H1 (cell line): ENCODE measurements around the gene SLC25A21. TPM values are rescaled to one million over a fixed set of nuclear protein-coding genes. Genes with fewer than 3 reads are reported as not detected.

Experiments used
- CTCF ChIA-PET: fragments of 300-600 bp; sonication (Branson Sonifier 250); formaldehyde crosslinking; loops from one replicate; lab custom pipeline; 2021; ENCODE audit not compliant: partially characterized antibody; lab: Charles Lee
- POLR2A ChIA-PET: fragments of 300-600 bp; sonication (Branson Sonifier 250); formaldehyde crosslinking; loops from one replicate; lab custom pipeline; 2021; ENCODE audit warnings: inconsistent platforms; ENCODE audit not compliant: partially characterized antibody; lab: Charles Lee
- DNase-seq, 2 experiments: peaks; one replicate each; pipeline versions ENCODE4 v3.0.0 to v3.0.0-alpha.2; 2010 to 2022; ENCODE audit warnings: low spot score in 2 of 2, low read depth in 1 of 2, mixed read lengths in 1 of 2
- FAIRE-seq: peaks from 2 replicates; lab custom pipeline; 2011; peaks lifted over from hg19 to GRCh38; lab: Jason Lieb, UNC
- H2AFZ ChIP-seq: 2 replicates; pipeline ENCODE4 v1.8.1; 2012; ENCODE audit warnings: low read length, inconsistent platforms
- H2AK5ac ChIP-seq: 2 replicates; pipeline ENCODE4 v1.6.1; 2013; ENCODE audit warnings: low read depth, low read length
- H2BK120ac ChIP-seq: replicated peaks from 2 replicates; pipeline ENCODE3; 2013; ENCODE audit warnings: low read depth, low read length, inconsistent platforms
- H2BK12ac ChIP-seq: 2 replicates; pipeline ENCODE4 v1.6.1; 2013; ENCODE audit warnings: low read depth, low read length
- H2BK15ac ChIP-seq: 2 replicates; pipeline ENCODE4 v1.6.1; 2013; ENCODE audit warnings: low read length
- H2BK20ac ChIP-seq: 2 replicates; pipeline ENCODE4 v1.6.1; 2013; ENCODE audit warnings: low read length
- H2BK5ac ChIP-seq: 2 replicates; pipeline ENCODE4 v1.6.1; 2013; ENCODE audit warnings: low read depth, low read length
- H3K14ac ChIP-seq: 2 replicates; pipeline ENCODE4 v1.6.1; 2013; ENCODE audit warnings: inconsistent platforms; ENCODE audit not compliant: insufficient read length
- H3K18ac ChIP-seq: 2 replicates; pipeline ENCODE4 v1.6.1; 2013; ENCODE audit warnings: low read length; ENCODE audit errors: extremely low read depth
- H3K23ac ChIP-seq: 2 replicates; pipeline ENCODE4 v1.6.1; 2013; ENCODE audit warnings: inconsistent platforms; ENCODE audit not compliant: insufficient read length
- H3K23me2 ChIP-seq: 2 replicates; pipeline ENCODE4 v1.6.1; 2013; ENCODE audit warnings: low read depth, low read length
- H3K27ac ChIP-seq: 2 replicates; pipeline ENCODE4 v1.6.1; 2011; ENCODE audit warnings: low read depth, low read length, inconsistent platforms
- H3K27me3 ChIP-seq, 4 experiments: replicated peaks in 1 of 4; 1 replicate in 1 of 4; 2 replicates in 3 of 4; pipeline versions ENCODE4 v1.6.1 to v1.8.1; 2011 to 2013; ENCODE audit warnings: low read length in 3 of 4, mild to moderate bottlenecking in 3 of 4, inconsistent platforms in 2 of 4, mixed read lengths in 2 of 4, moderate library complexity in 1 of 4; ENCODE audit not compliant: control insufficient read depth in 3 of 4, insufficient read depth in 3 of 4; ENCODE audit errors: extremely low read depth in 1 of 4
- H3K36me3 ChIP-seq, 4 experiments: 2 replicates each; pipeline versions ENCODE4 v1.6.1 to v1.8.1; 2011 to 2013; ENCODE audit warnings: mild to moderate bottlenecking in 4 of 4, low read length in 3 of 4, moderate library complexity in 2 of 4, control low read depth in 1 of 4, inconsistent platforms in 1 of 4; ENCODE audit not compliant: insufficient read depth in 4 of 4, control insufficient read depth in 2 of 4
- H3K4ac ChIP-seq: replicated peaks from 2 replicates; pipeline ENCODE3; 2013; ENCODE audit warnings: low read length, low read depth, mixed read lengths, inconsistent platforms; ENCODE audit not compliant: insufficient read length
- H3K4me1 ChIP-seq, 4 experiments: replicated peaks in 1 of 4; 1 replicate in 1 of 4; 2 replicates in 3 of 4; pipeline versions ENCODE4 v1.6.1 to v1.8.1; 2011 to 2013; ENCODE audit warnings: low read length in 3 of 4, inconsistent platforms in 2 of 4, mixed read lengths in 1 of 4; ENCODE audit not compliant: insufficient read depth in 4 of 4, control insufficient read depth in 3 of 4
- H3K4me2 ChIP-seq, 2 experiments: 2 replicates each; pipeline versions ENCODE4 v1.6.1 to v1.8.1; 2011 to 2013; ENCODE audit warnings: low read depth in 2 of 2, low read length in 2 of 2, control low read depth in 1 of 2, inconsistent platforms in 1 of 2, mild to moderate bottlenecking in 1 of 2; ENCODE audit not compliant: insufficient read depth in 1 of 2
- H3K4me3 ChIP-seq, 4 experiments: fragments of 200-600, 300-600 bp in 1 of 4; sonication (generic), shearing (Covaris generic), sonication (Bioruptor Twin) in 1 of 4; 2 replicates each; pipeline versions ENCODE4 v1.5.1 to v1.8.1; 2011 to 2016; ENCODE audit warnings: low read length in 4 of 4, low read depth in 3 of 4, control low read depth in 2 of 4, inconsistent platforms in 2 of 4, mild to moderate bottlenecking in 2 of 4, mixed read lengths in 1 of 4, moderate library complexity in 1 of 4; ENCODE audit not compliant: insufficient read depth in 2 of 4; ENCODE audit errors: extremely low read depth in 1 of 4
- H3K56ac ChIP-seq: replicated peaks from 2 replicates; pipeline ENCODE3; 2013; ENCODE audit warnings: low read depth, mild to moderate bottlenecking, mixed read lengths, low read length, inconsistent platforms; ENCODE audit not compliant: insufficient read length
- H3K79me1 ChIP-seq: 2 replicates; pipeline ENCODE4 v1.6.1; 2013; ENCODE audit warnings: low read depth, low read length, control low read depth
- H3K79me2 ChIP-seq, 2 experiments: 2 replicates each; pipeline versions ENCODE4 v1.6.1 to v1.8.1; 2012 to 2013; ENCODE audit warnings: low read length in 2 of 2, mild to moderate bottlenecking in 2 of 2, inconsistent platforms in 1 of 2; ENCODE audit not compliant: insufficient read depth in 2 of 2, control insufficient read depth in 1 of 2
- H3K9ac ChIP-seq, 4 experiments: replicated peaks in 1 of 4; 1 replicate in 1 of 4; 2 replicates in 3 of 4; pipeline versions ENCODE4 v1.6.1 to v1.8.1; 2011 to 2013; ENCODE audit warnings: low read depth in 3 of 4, low read length in 3 of 4, control low read depth in 2 of 4, mild to moderate bottlenecking in 2 of 4, moderate library complexity in 2 of 4, inconsistent platforms in 1 of 4; ENCODE audit errors: extremely low read depth in 1 of 4
- H3K9me3 ChIP-seq, 2 experiments: 2 replicates each; pipeline versions ENCODE4 v1.6.1 to v1.8.1; 2012 to 2013; ENCODE audit warnings: mild to moderate bottlenecking in 2 of 2, moderate library complexity in 2 of 2, control low read depth in 1 of 2, inconsistent platforms in 1 of 2, low read depth in 1 of 2, low read length in 1 of 2, mixed read lengths in 1 of 2; ENCODE audit not compliant: insufficient read depth in 2 of 2
- H4K20me1 ChIP-seq, 2 experiments: replicated peaks in 1 of 2; 2 replicates each; pipeline versions ENCODE3 to v1.8.1; 2011 to 2013; ENCODE audit warnings: inconsistent platforms in 2 of 2, low read length in 2 of 2, mild to moderate bottlenecking in 1 of 2; ENCODE audit not compliant: insufficient read depth in 2 of 2, control insufficient read depth in 1 of 2
- H4K5ac ChIP-seq: 2 replicates; pipeline ENCODE4 v1.6.1; 2013; ENCODE audit warnings: low read length, low read depth, mixed read lengths, inconsistent platforms; ENCODE audit not compliant: insufficient read length
- H4K8ac ChIP-seq: 2 replicates; pipeline ENCODE4 v1.8.0; 2013; ENCODE audit warnings: mild to moderate bottlenecking, moderate library complexity, low read length, inconsistent platforms; ENCODE audit not compliant: insufficient read depth; ENCODE audit errors: extremely low read depth
- H4K91ac ChIP-seq: replicated peaks from 2 replicates; pipeline ENCODE3; 2013; ENCODE audit warnings: low read length, mixed read lengths, inconsistent platforms; ENCODE audit not compliant: insufficient read length
- CEBPB ChIP-seq: IDR thresholded peaks from 2 replicates; pipeline ENCODE4 v1.6.1; 2012; ENCODE audit warnings: low read depth, low read length
- CHD1 ChIP-seq: IDR thresholded peaks from 2 replicates; pipeline ENCODE4 v1.6.1; 2012; ENCODE audit warnings: low read depth, low read length, improper control_type of control experiment
- CREB1 ChIP-seq: IDR thresholded peaks from 2 replicates; pipeline ENCODE4 v1.6.1; 2012; ENCODE audit warnings: inconsistent platforms
- E2F6 ChIP-seq: IDR thresholded peaks from 2 replicates; pipeline ENCODE4 v1.6.1; 2012; ENCODE audit warnings: inconsistent platforms
- EGR1 ChIP-seq: IDR thresholded peaks from 2 replicates; pipeline ENCODE4 v1.6.1; 2011; ENCODE audit warnings: low read depth, low read length, borderline replicate concordance
- KDM4A ChIP-seq: IDR thresholded peaks from one replicate; pipeline ENCODE4 v1.7.1; 2012; ENCODE audit warnings: low read depth, mild to moderate bottlenecking, moderate library complexity, low read length, inconsistent platforms; ENCODE audit not compliant: severe bottlenecking
- MAFK ChIP-seq: IDR thresholded peaks from 2 replicates; pipeline ENCODE4 v1.6.1; 2012; ENCODE audit warnings: low read depth, mild to moderate bottlenecking, improper control_type of control experiment, low read length
- RBBP5 ChIP-seq: IDR thresholded peaks from 2 replicates; pipeline ENCODE4 v1.7.1; 2012; ENCODE audit warnings: low read depth, mild to moderate bottlenecking, inconsistent platforms, low read length, moderate library complexity, borderline replicate concordance
- RFX5 ChIP-seq: IDR thresholded peaks from 2 replicates; pipeline ENCODE4 v1.6.1; 2011; ENCODE audit warnings: low read depth, low read length, improper control_type of control experiment, borderline replicate concordance
- RNF2 ChIP-seq: fragments of 200-900, 300-1000 bp; sonication (generic); IDR thresholded peaks from 2 replicates; pipeline ENCODE4 v1.7.1; 2016; ENCODE audit warnings: borderline replicate concordance, low read depth, mild to moderate bottlenecking, antibody characterized with exemption, low read length; ENCODE audit not compliant: poor library complexity, severe bottlenecking; ENCODE audit errors: missing control alignments
- SAP30 ChIP-seq: fragments of 300-600 bp; sonication (generic); IDR thresholded peaks from 2 replicates; pipeline ENCODE4 v1.7.1; 2012; ENCODE audit warnings: low read length, moderate library complexity, mild to moderate bottlenecking, inconsistent platforms; ENCODE audit not compliant: insufficient read depth, insufficient replicate concordance
- SIRT6 ChIP-seq: IDR thresholded peaks from one replicate; pipeline ENCODE4 v1.7.1; 2012; ENCODE audit warnings: low read length, inconsistent platforms
- SUZ12 ChIP-seq: fragments of 200-600 bp; sonication (generic); IDR thresholded peaks from 2 replicates; pipeline ENCODE4 v1.6.1; 2012; ENCODE audit warnings: mild to moderate bottlenecking, inconsistent platforms, low read length, moderate library complexity, mixed read lengths
- TBP ChIP-seq: IDR thresholded peaks from 2 replicates; pipeline ENCODE4 v1.6.1; 2011; ENCODE audit warnings: low read depth, low read length, improper control_type of control experiment
- TCF12 ChIP-seq: IDR thresholded peaks from 2 replicates; pipeline ENCODE4 v1.6.1; 2011; ENCODE audit warnings: low read depth, mild to moderate bottlenecking, low read length
- WGBS, 2 experiments: shearing (Covaris generic) in 1 of 2; methylation state at CpG; one replicate each; pipeline versions ENCODE4 v1.1.6 to v1.1.7; 2013 to 2015; ENCODE audit warnings: low lambda C conversion rate in 2 of 2, mixed read lengths in 2 of 2, inconsistent platforms in 1 of 2, low coverage in 1 of 2, missing lambda C conversion rate in 1 of 2; ENCODE audit not compliant: insufficient replicate concordance in 2 of 2, insufficient coverage in 1 of 2, insufficient read length in 1 of 2; ENCODE audit errors: extremely low coverage in 1 of 2, missing lambda C conversion rate in 1 of 2; 5-methylcytosine and 5-hydroxymethylcytosine counted together
- polyA plus RNA-seq, 7 experiments: library from polyadenylated mRNA; depleted of rRNA in 3 of 7; stranded (reverse) in 5 of 7; unstranded in 2 of 7; fragments of >200 nt in 5 of 7; fragments of 200-250 nt in 2 of 7; gene quantifications; 1 replicate in 5 of 7; 2 replicates in 1 of 7; 4 replicates in 1 of 7; pipeline versions ENCODE4 v1.2.1 to v1.2.3, GENCODE V29; 2011 to 2013; ENCODE audit warnings: missing spikeins in 2 of 7, mixed read lengths in 2 of 7
- total RNA-seq: library from RNA; stranded (reverse); fragmentation: NEBNext Ultra II Directional; extraction: Animal tissue kit (Norgen Biotek cat#: 25700); gene quantifications from 2 replicates; pipeline ENCODE4 v1.2.1, GENCODE V29; 2021

The SLC25A21 gene
- total and polyA plus RNA-seq, 2 of the 8 experiments (the other 6 are each of a cell fraction or from before 2014, with no cell fraction given): 6.9 to 15.7 TPM

- no peak overlapping the region for H2BK20ac ChIP-seq
- H2BK120ac ChIP-seq: no peak overlapping the region
- DNase-seq (no peak), FAIRE-seq (no peak)
- H2BK15ac ChIP-seq: no peak overlapping the region
- no peak overlapping the region for H3K4ac ChIP-seq
- H3K4me3 ChIP-seq: no peak overlapping the region
- H4K91ac ChIP-seq: no peak overlapping the region
- no peaks in the 10 kb centered on the region for H3K79me1 ChIP-seq
- H3K27ac ChIP-seq: no peak overlapping the region
- POLR2A ChIA-PET: no interaction called here
- no peak overlapping the region for H2AK5ac ChIP-seq
- no peak overlapping the region for H3K4me2 ChIP-seq
- no peaks in the 10 kb centered on the region for H3K36me3 ChIP-seq
- H3K18ac ChIP-seq: no peak overlapping the region
- H4K20me1 ChIP-seq: no peaks in the 10 kb centered on the region
- no peak overlapping the region for H3K23ac ChIP-seq
- CTCF ChIA-PET: interaction anchor here (1.0 to 1.1 kb wide), 3 partner anchors 13 to 137 kb away, joined by 3 read pairs; no protein-coding TSS in a partner anchor
- H2BK12ac ChIP-seq: no peak overlapping the region
- no peak overlapping the region for H3K14ac ChIP-seq
- no peaks in the 10 kb centered on the region for H3K9me3 ChIP-seq
- 67% methylated on average over 4 of the region's 4 CpGs; no CpG with 5 or more reads in 1 of the 2 experiments for WGBS, 2 experiments
- H2BK5ac ChIP-seq: no peak overlapping the region
- no peaks in the 10 kb centered on the region for H3K79me2 ChIP-seq
- no peak overlapping the region for H4K8ac ChIP-seq
- no peak overlapping the region for H4K5ac ChIP-seq
- H3K23me2 ChIP-seq: no peaks in the 10 kb centered on the region
- H3K56ac ChIP-seq: no peak overlapping the region
- no peak overlapping the region for H2AFZ ChIP-seq
- no peaks in the 10 kb centered on the region for H3K27me3 ChIP-seq
- no peaks in the 10 kb centered on the region for H3K4me1 ChIP-seq
- no peak overlapping the region for H3K9ac ChIP-seq
- TF ChIP-seq RFX5 (no peak), MAFK (no peak), SUZ12 (no peak), SIRT6 (no peak), E2F6 (no peak), TCF12 (no peak), KDM4A (no peak), SAP30 (no peak), CHD1 (no peak), RBBP5 (no peak), CREB1 (no peak), CEBPB (no peak), TBP (no peak), EGR1 (no peak), RNF2 (no peak)
Measured at GRCh38 chr14:37013078-37013477, 159.3 kb downstream of the SLC25A21 start.
